Activated gamma-delta T cell treated with Interleukin-2 at 50 U/mL for 16 hours (primary cell): Measurements from ENCODE around the gene MCTP1.

Experiments used
- DNase-seq: peaks from one replicate; pipeline ENCODE4 v3.0.0-alpha.2; 2020

The MCTP1 gene

GRCh38 chr5:94746731-94747124 lies 538.2 kb downstream of the MCTP1 start:
- DNase-seq, result no peak

GRCh38 chr5:94745786-94746730 lies 538.8 kb downstream of the MCTP1 start:
- DNase-seq, result no peak

- no peak for DNase-seq
These were observed 540.0 kb downstream of the MCTP1 start for GRCh38 chr5:94744906-94745305.

GRCh38 chr5:94742852-94743251 lies 542.0 kb downstream of the MCTP1 start:
- no peak for DNase-seq

GRCh38 chr5:94740286-94740685 lies 544.6 kb downstream of the MCTP1 start:
- no peak for DNase-seq

- DNase-seq, result no peak
These were observed 548.4 kb downstream of the MCTP1 start for GRCh38 chr5:94736498-94736897.

GRCh38 chr5:94731471-94731870 lies 553.4 kb downstream of the MCTP1 start:
- DNase-seq, result no peak

- DNase-seq, result no peak
These were observed 559.8 kb downstream of the MCTP1 start for GRCh38 chr5:94725142-94725541.

GRCh38 chr5:94715768-94716167 lies 569.1 kb downstream of the MCTP1 start:
- no peak for DNase-seq

- no peak for DNase-seq
These were observed 573.1 kb downstream of the MCTP1 start for GRCh38 chr5:94711785-94712184.

- no peak for DNase-seq
These were observed 575.6 kb downstream of the MCTP1 start for GRCh38 chr5:94709277-94709676.

GRCh38 chr5:94707359-94707758 lies 577.5 kb downstream of the MCTP1 start:
- DNase-seq, result no peak

- DNase-seq, result no peak
These were observed 579.5 kb downstream of the MCTP1 start for GRCh38 chr5:94705427-94705826.

GRCh38 chr5:94702729-94703128 lies 582.2 kb downstream of the MCTP1 start:
- no peak for DNase-seq

GRCh38 chr5:94700592-94700991 lies 584.3 kb downstream of the MCTP1 start:
- no peak for DNase-seq

- no peak for DNase-seq
These were observed 585.3 kb downstream of the MCTP1 start for GRCh38 chr5:94699562-94699961.

- DNase-seq, result no peak
These were observed 586.7 kb downstream of the MCTP1 start for GRCh38 chr5:94698197-94698596.

- no peak for DNase-seq
These were observed 590.2 kb downstream of the MCTP1 start for GRCh38 chr5:94694671-94695070.

GRCh38 chr5:94693845-94694370 lies 591.0 kb downstream of the MCTP1 start:
- DNase-seq, result no peak

GRCh38 chr5:94693043-94693822 lies 591.7 kb downstream of the MCTP1 start:
- DNase-seq, result no peak

- no peak for DNase-seq
These were observed 592.3 kb downstream of the MCTP1 start for GRCh38 chr5:94692581-94692980.

- DNase-seq, result no peak
These were observed 592.9 kb downstream of the MCTP1 start for GRCh38 chr5:94691949-94692348.

GRCh38 chr5:94691291-94691690 lies 593.6 kb downstream of the MCTP1 start:
- no peak for DNase-seq

GRCh38 chr5:94690778-94691177 lies 594.1 kb downstream of the MCTP1 start:
- DNase-seq, result no peak
